Smooth muscle cell (in vitro differentiated cells): ENCODE measurements around the gene GFAP. TPM values are rescaled to one million over a fixed set of nuclear protein-coding genes. Genes with fewer than 3 reads are reported as not detected.

ENCODE experiments used
- DNase-seq: peaks from one replicate; lab custom pipeline; 2025; ENCODE audit not compliant: unreplicated experiment; lab: John Stamatoyannopoulos, UW
- H2AFZ ChIP-seq: fragments of 200-600 bp; sonication (generic); 2 replicates; pipeline ENCODE4 v1.6.0; 2016; ENCODE audit warnings: antibody characterized with exemption, low read depth, mild to moderate bottlenecking
- H3F3A ChIP-seq: fragments of 200-600 bp; sonication (generic); 2 replicates; pipeline ENCODE4 v1.6.0; 2017; ENCODE audit warnings: antibody characterized with exemption, low read depth
- H3K27ac ChIP-seq: fragments of 200-600 bp; sonication (generic); 2 replicates; pipeline ENCODE4 v1.5.1; 2016; ENCODE audit warnings: low read depth, mild to moderate bottlenecking
- H3K27me3 ChIP-seq: fragments of 200-600 bp; sonication (generic); 2 replicates; pipeline ENCODE4 v1.6.1; 2016; ENCODE audit warnings: low read depth, mild to moderate bottlenecking
- H3K36me3 ChIP-seq: fragments of 200-600 bp; sonication (generic); 2 replicates; pipeline ENCODE4 v1.5.1; 2016; ENCODE audit warnings: low read depth
- H3K4me1 ChIP-seq: fragments of 200-600 bp; sonication (generic); 2 replicates; pipeline ENCODE4 v1.5.1; 2016; ENCODE audit warnings: low read depth
- H3K4me2 ChIP-seq: fragments of 200-600 bp; sonication (generic); 2 replicates; pipeline ENCODE4 v1.6.0; 2016; ENCODE audit warnings: mild to moderate bottlenecking
- H3K4me3 ChIP-seq: fragments of 200-600 bp; sonication (generic); 2 replicates; pipeline ENCODE4 v1.5.1; 2016; ENCODE audit warnings: mild to moderate bottlenecking
- H3K79me2 ChIP-seq: fragments of 200-600 bp; sonication (generic); 2 replicates; pipeline ENCODE4 v1.6.0; 2016; ENCODE audit warnings: low read depth, mild to moderate bottlenecking
- H3K9ac ChIP-seq: fragments of 200-600 bp; sonication (generic); 2 replicates; pipeline ENCODE4 v1.6.0; 2016; ENCODE audit warnings: low read depth
- H3K9me3 ChIP-seq: fragments of 200-600 bp; sonication (generic); replicated peaks from 2 replicates; pipeline ENCODE4 v1.5.1; 2016; ENCODE audit warnings: low read depth
- H4K20me1 ChIP-seq: fragments of 200-600 bp; sonication (generic); 2 replicates; pipeline ENCODE4 v1.6.0; 2016; ENCODE audit warnings: low read depth
- WGBS: methylation state at CpG from one replicate; pipeline ENCODE4 v1.1.7; 2016; ENCODE audit warnings: low lambda C conversion rate; 5-methylcytosine and 5-hydroxymethylcytosine counted together
- polyA plus RNA-seq: library from polyadenylated mRNA; unstranded; fragments of >200 nt; fragmentation: Nextera tagmentation; extraction: Ambion mirVana; gene quantifications from 2 replicates; pipeline ENCODE4 v1.2.1, GENCODE V29; 2016
- total RNA-seq: library from RNA; depleted of rRNA; stranded (reverse); fragments of >200 nt; gene quantifications from 2 replicates; pipeline ENCODE4 v1.2.3, GENCODE V29; 2014
- TF ChIP-seq, protein P1 (sequence below): fragments of 200-600 bp; sonication (generic); IDR thresholded peaks from 2 replicates; pipeline ENCODE4 v1.5.1; 2017; ENCODE audit warnings: borderline replicate concordance, mild to moderate bottlenecking, antibody characterized with exemption; ENCODE audit not compliant: insufficient read depth, poor library complexity, severe bottlenecking

The GFAP gene
- total and polyA plus RNA-seq, 2 experiments from 2014 or later = 0.04 to 0.64 TPM

DNA sequence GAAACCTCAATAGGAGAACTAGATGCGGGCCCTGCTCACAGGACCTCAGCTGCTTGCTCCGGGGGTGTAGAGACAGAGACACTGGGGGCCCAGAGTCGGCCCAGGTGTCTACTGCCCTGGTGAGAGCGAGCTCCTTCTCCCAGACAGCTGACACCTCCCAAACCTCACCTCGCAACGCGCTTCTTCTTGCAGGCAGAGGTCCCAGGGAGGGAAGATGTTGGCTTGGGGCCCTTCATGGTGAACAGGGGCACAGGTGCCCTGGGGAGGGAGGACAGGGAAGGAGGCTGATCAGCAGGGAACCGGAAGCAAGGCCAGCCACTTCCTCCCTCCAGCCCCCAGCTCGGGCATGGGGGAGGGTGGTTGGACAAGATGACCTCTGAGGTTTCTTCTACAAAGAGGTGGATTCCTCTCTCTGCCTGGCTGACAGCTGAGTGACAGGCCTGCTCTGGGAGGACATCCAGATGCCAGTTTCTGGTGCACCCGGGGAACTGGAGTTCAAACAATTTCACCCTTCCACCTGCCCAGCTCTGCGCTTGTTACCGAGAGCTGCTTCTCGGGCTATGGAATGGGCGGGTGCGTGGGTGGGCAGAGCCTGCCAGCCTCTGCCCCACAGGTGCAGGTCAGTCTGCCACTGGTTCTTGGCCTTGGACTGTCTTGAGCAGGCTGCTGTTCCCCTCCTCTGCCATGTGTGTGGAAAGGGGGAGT, 11.7 kb upstream of the GFAP start:
- no peak for DNase-seq
- no peak overlapping the region for H3K9ac ChIP-seq
- WGBS = 96% methylated on average over 15 of the region's 15 CpGs
- H3K4me2 ChIP-seq = no peak overlapping the region
- H3K4me3 ChIP-seq = no peak overlapping the region
- no peak overlapping the region for H3K27ac ChIP-seq
- no peaks in the 10 kb centered on the region for H3F3A ChIP-seq
- no peaks in the 10 kb centered on the region for H3K4me1 ChIP-seq
- no peaks in the 10 kb centered on the region for H3K9me3 ChIP-seq
- no peaks in the 10 kb centered on the region for H3K27me3 ChIP-seq
- TF ChIP-seq, protein P1, sequence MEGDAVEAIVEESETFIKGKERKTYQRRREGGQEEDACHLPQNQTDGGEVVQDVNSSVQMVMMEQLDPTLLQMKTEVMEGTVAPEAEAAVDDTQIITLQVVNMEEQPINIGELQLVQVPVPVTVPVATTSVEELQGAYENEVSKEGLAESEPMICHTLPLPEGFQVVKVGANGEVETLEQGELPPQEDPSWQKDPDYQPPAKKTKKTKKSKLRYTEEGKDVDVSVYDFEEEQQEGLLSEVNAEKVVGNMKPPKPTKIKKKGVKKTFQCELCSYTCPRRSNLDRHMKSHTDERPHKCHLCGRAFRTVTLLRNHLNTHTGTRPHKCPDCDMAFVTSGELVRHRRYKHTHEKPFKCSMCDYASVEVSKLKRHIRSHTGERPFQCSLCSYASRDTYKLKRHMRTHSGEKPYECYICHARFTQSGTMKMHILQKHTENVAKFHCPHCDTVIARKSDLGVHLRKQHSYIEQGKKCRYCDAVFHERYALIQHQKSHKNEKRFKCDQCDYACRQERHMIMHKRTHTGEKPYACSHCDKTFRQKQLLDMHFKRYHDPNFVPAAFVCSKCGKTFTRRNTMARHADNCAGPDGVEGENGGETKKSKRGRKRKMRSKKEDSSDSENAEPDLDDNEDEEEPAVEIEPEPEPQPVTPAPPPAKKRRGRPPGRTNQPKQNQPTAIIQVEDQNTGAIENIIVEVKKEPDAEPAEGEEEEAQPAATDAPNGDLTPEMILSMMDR = no peak
- no peaks in the 10 kb centered on the region for H3K36me3 ChIP-seq
- H2AFZ ChIP-seq = no peak overlapping the region
- H4K20me1 ChIP-seq = no peaks in the 10 kb centered on the region
- H3K79me2 ChIP-seq = no peaks in the 10 kb centered on the region

DNA sequence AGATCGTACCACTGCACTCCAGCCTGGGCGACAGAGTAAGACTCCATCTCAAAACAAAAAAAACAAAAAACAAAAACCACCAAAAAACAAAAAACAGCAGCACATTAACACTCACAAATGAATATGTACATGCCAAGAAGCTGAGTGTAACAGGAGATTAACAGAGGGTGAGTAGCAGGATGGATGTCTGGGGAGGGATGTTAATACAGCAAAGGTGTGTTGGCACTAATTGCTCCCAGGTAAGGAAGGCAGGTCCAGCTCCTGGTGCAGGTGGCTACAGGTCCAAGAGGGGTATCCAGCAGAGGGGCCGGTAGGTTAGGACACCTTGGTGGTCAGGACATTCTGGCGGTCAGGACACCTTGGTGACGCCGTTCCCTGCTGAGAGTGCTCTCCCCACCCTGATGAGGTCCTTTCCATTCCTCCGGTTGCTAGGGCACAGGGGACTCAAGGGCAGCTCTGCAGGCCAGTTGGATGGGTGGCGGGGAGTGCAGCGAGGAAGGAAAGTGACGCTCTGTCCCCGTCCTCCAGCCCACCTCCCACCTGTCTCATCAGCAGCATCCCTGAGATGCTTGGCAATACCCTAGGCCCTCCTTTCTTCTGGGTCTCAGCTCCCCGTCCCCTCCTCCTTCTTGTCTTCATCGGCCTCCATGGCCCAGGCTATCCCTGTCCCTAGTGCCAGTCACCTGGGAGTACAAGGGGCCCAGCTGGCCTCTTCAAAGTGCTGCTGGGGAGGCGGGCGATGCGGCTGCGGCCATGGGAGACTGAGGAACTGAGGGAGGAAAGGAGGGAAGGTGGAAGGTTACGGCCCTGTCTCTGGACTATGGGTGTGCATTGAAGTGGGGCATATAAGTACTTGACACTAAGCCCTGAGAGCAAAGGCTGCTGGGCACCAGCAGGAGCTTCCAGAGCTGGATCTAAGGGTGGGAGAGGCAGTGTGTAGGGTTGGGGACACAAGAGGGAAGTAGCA, 10.7 kb upstream of the GFAP start:
- Histone ChIP-seq H3K4me1 (peaks cover 3% of the 10 kb centered on the region), H3K27ac (no peak overlapping the region), H3K27me3 (no peaks in the 10 kb centered on the region), H3K36me3 (no peaks in the 10 kb centered on the region), H3F3A (no peaks in the 10 kb centered on the region), H3K9me3 (no peaks in the 10 kb centered on the region), H3K4me3 (no peak overlapping the region), H3K4me2 (no peak overlapping the region), H4K20me1 (no peaks in the 10 kb centered on the region), H3K9ac (no peak overlapping the region), H3K79me2 (no peaks in the 10 kb centered on the region), H2AFZ (no peak overlapping the region)
- DNase-seq = no peak
- TF ChIP-seq, protein P1 = no peak
- WGBS = 97% methylated on average over 18 of the region's 18 CpGs

DNA sequence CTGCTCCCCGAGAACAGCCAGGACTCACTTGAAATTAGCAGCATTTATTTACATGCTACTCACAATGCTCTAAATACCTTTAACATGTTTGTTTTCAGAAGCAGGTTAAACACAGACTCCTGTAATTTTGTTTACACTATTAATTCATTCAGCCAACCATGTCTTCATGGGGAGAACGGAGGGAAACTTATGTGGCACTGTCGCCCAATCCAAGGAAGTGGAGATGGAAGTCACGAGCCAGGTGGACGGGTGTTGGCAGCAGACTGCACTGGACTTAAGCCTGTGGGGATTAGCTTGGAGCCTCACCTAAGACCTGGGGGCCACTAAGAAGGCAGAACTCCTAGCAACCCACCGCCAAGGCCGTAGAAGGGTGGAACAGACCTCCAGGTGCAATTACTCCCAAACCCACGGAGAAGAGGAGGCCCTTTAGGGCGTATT, 8.8 kb upstream of the GFAP start:
- Histone ChIP-seq H4K20me1 (no peaks in the 10 kb centered on the region), H3K9me3 (no peaks in the 10 kb centered on the region), H3K79me2 (no peaks in the 10 kb centered on the region), H3K36me3 (no peaks in the 10 kb centered on the region), H3K4me3 (no peak overlapping the region), H3K27ac (no peak overlapping the region), H3K4me1 (peaks cover 4% of the 10 kb centered on the region), H2AFZ (no peak overlapping the region), H3K27me3 (no peaks in the 10 kb centered on the region), H3F3A (no peaks in the 10 kb centered on the region), H3K9ac (no peak overlapping the region), H3K4me2 (no peak overlapping the region)
- TF ChIP-seq, protein P1 = no peak
- 79% methylated on average over 9 of the region's 9 CpGs for WGBS
- DNase-seq = no peak
